SK-N-SH treated with all-trans-retinoic acid at 6 μM for 48 hours (cell line): Measurements from ENCODE around the gene TRAF7.
"Not testable (repeated sequence)": the region's sequence is repeated elsewhere in the genome, so short reads cannot be mapped to it uniquely, and the experiment has no call there.

ENCODE experiments used
- CSDC2 ChIP-seq: fragments of 250-450 bp; sonication (Bioruptor Pico); IDR thresholded peaks from 2 replicates; pipeline ENCODE4 v1.5.0; 2020; ENCODE audit warnings: mild to moderate bottlenecking, moderate library complexity
- ISL1 ChIP-seq: fragments of 250-450 bp; sonication (Bioruptor Pico); IDR thresholded peaks from 2 replicates; pipeline ENCODE4 v2.1.2; 2022; ENCODE audit warnings: mild to moderate bottlenecking, moderate library complexity
- PPARA ChIP-seq: fragments of 250-450 bp; sonication (Bioruptor Pico); IDR thresholded peaks from 2 replicates; pipeline ENCODE4 v1.5.0; 2020; ENCODE audit warnings: mild to moderate bottlenecking, borderline replicate concordance
- RARB ChIP-seq: fragments of 250-450 bp; sonication (Bioruptor Pico); IDR thresholded peaks from 2 replicates; pipeline ENCODE4 v1.8.0; 2021; ENCODE audit warnings: mild to moderate bottlenecking, moderate library complexity
- ZFP30 ChIP-seq: fragments of 450-650 bp; formaldehyde crosslinking; IDR thresholded peaks from 2 replicates; pipeline ENCODE4 v1.5.0; 2022; ENCODE audit warnings: mild to moderate bottlenecking, moderate library complexity
- ZNF565 ChIP-seq: fragments of 450-650 bp; formaldehyde crosslinking; conservative IDR thresholded peaks from 2 replicates; pipeline ENCODE4 v1.5.0; 2020; ENCODE audit warnings: low read depth, mild to moderate bottlenecking, moderate library complexity
- ZNF70 ChIP-seq: fragments of 450-650 bp; formaldehyde crosslinking; IDR thresholded peaks from 2 replicates; pipeline ENCODE4 v1.5.0; 2020; ENCODE audit warnings: mild to moderate bottlenecking, moderate library complexity
- ZNF8 ChIP-seq: fragments of 450-650 bp; formaldehyde crosslinking; IDR thresholded peaks from 2 replicates; pipeline ENCODE4 v1.5.0; 2020; ENCODE audit warnings: mild to moderate bottlenecking, moderate library complexity
- TF ChIP-seq, protein P1 (sequence below): fragments of 250-450 bp; sonication (Bioruptor Pico); IDR thresholded peaks from 2 replicates; pipeline ENCODE4 v1.8.0; 2020; ENCODE audit warnings: mild to moderate bottlenecking, moderate library complexity, borderline replicate concordance
- TF ChIP-seq, protein P2 (sequence below): fragments of 250-450 bp; sonication (Bioruptor Pico); IDR thresholded peaks from 2 replicates; pipeline ENCODE4 v1.5.1; 2021; ENCODE audit warnings: mild to moderate bottlenecking, moderate library complexity

DNA sequence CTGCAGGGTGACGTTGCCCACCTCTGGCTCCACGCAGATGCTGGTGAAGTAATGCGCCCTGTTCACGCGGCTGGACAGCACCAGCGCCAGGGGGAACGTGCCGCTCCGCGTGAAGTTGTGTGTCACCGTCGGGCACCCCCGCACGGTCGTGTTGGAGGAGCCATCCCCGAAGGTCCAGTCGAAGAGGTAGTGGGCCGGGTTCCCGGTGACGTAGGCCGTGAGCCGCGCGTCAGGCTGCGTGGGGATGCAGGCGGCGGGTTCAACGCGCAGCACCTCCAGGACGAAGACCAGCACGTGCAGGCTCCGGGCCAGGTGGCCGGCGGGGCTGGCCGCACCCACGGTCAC lies 44.6 kb upstream of the TRAF7 start:
- TF ChIP-seq, protein P1, sequence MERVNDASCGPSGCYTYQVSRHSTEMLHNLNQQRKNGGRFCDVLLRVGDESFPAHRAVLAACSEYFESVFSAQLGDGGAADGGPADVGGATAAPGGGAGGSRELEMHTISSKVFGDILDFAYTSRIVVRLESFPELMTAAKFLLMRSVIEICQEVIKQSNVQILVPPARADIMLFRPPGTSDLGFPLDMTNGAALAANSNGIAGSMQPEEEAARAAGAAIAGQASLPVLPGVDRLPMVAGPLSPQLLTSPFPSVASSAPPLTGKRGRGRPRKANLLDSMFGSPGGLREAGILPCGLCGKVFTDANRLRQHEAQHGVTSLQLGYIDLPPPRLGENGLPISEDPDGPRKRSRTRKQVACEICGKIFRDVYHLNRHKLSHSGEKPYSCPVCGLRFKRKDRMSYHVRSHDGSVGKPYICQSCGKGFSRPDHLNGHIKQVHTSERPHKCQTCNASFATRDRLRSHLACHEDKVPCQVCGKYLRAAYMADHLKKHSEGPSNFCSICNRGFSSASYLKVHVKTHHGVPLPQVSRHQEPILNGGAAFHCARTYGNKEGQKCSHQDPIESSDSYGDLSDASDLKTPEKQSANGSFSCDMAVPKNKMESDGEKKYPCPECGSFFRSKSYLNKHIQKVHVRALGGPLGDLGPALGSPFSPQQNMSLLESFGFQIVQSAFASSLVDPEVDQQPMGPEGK (CRISPR knock-in tag), result not testable (repeated sequence)
- TF ChIP-seq PPARA (CRISPR knock-in tag); CSDC2 (CRISPR knock-in tag); ZNF70 (CRISPR knock-in tag); ZNF8; ISL1 (CRISPR knock-in tag); ZNF565 (CRISPR knock-in tag); ZFP30 (CRISPR knock-in tag); RARB (CRISPR knock-in tag): not testable (repeated sequence)
- TF ChIP-seq, protein P2, sequence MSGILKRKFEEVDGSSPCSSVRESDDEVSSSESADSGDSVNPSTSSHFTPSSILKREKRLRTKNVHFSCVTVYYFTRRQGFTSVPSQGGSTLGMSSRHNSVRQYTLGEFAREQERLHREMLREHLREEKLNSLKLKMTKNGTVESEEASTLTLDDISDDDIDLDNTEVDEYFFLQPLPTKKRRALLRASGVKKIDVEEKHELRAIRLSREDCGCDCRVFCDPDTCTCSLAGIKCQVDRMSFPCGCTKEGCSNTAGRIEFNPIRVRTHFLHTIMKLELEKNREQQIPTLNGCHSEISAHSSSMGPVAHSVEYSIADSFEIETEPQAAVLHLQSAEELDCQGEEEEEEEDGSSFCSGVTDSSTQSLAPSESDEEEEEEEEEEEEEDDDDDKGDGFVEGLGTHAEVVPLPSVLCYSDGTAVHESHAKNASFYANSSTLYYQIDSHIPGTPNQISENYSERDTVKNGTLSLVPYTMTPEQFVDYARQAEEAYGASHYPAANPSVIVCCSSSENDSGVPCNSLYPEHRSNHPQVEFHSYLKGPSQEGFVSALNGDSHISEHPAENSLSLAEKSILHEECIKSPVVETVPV (CRISPR knock-in tag), result not testable (repeated sequence)
